ENCODE data around the gene MRPL17. TPM values are rescaled to one million over a fixed set of nuclear protein-coding genes. Genes with fewer than 3 reads are reported as not detected.

MRPL17 gene
- total and polyA plus RNA-seq, 9 of the 15 experiments (the other 6 are each of a cell fraction or from before 2014, with no cell fraction given), result 33.9 to 81.6 (median 43.9) TPM

- H3K4me1 ChIP-seq (replicated peaks in 1 of 2; ENCODE audit: control insufficient read depth in 2 of 2, insufficient read depth in 2 of 2, low read length in 2 of 2), result peaks cover 0 to 18% of the 10 kb centered on the region in 2 experiments; a peak in 3 of 5 replicates
- no peaks in the 10 kb centered on the region for H3K27me3 ChIP-seq (ENCODE audit: control insufficient read depth in 2 of 2, insufficient read depth in 2 of 2, low read length in 2 of 2)
- peak; percentile 79 for FAIRE-seq
- no peaks in the 10 kb centered on the region for H3K9me1 ChIP-seq (ENCODE audit: control insufficient read depth, insufficient read depth, low read length)
- peak; percentile 63 for ATAC-seq
- CTCF ChIA-PET (ENCODE audit: low intra/inter-chr PET ratio), result no interaction called here
- no peak overlapping the region for H3K4me3 ChIP-seq
- DNase-seq (ENCODE audit: extremely low read depth in 1 of 4, low spot score in 3 of 4), result peak in 1 of 4 experiments; percentile 86
- WGBS (ENCODE audit: insufficient coverage, low coverage, missing lambda C conversion rate), result 17% methylated on average over 1 of the region's 1 CpG
- peak overlapping the region; percentile 43; the same call in 2 of the 3 replicates for H3K27ac ChIP-seq (ENCODE audit: extremely low read depth, low read depth, low read length)
- intact Hi-C loops (cut with micrococcal nuclease) (no loop called here), in situ Hi-C loops (cut with MboI) (no loop called here)
- POLR2A ChIA-PET, result interaction anchor here (1.0 to 1.7 kb wide), 2 partner anchors 10 kb away, joined by 3 to 5 read pairs; partner anchors contain the start of gene MRPL17
- H4K20me1 ChIP-seq (replicated peaks; ENCODE audit: control insufficient read depth, insufficient read depth, low read length), result no peaks in the 10 kb centered on the region
- H3K9ac ChIP-seq (ENCODE audit: insufficient read depth in 1 of 2, low read depth in 2 of 2, low read length in 2 of 2), result peak overlapping the region in 1 of 2 experiments; percentile 30; a peak in 1 of 4 replicates
- peaks cover 5% of the 10 kb centered on the region for H3K9me3 ChIP-seq (replicated peaks; ENCODE audit: control insufficient read depth, insufficient read depth, low read depth, low read length)
- H2AFZ ChIP-seq (ENCODE audit: low read depth, low read length), result peak overlapping the region; percentile 43; the same call in 1 of the 2 replicates
- H3K79me2 ChIP-seq (ENCODE audit: control insufficient read depth, insufficient read depth, low read length), result peaks cover 25% of the 10 kb centered on the region
- BruUV-seq (replicated peaks), result no TSS peak
- peak overlapping the region; percentile 20 for H3K4me2 ChIP-seq (ENCODE audit: insufficient read depth, low read length)
- peaks cover 27% of the 10 kb centered on the region for H3K36me3 ChIP-seq (ENCODE audit: control insufficient read depth, insufficient read depth, low read length)
- TF ChIP-seq ZHX1 (conservative IDR thresholded peaks at IDR 0.05; ENCODE audit: low read length), result no peak
- TF ChIP-seq FOSL1 (tag; conservative IDR thresholded peaks at IDR 0.05), result peak; percentile 70
- peak; percentile 58; the same call in 1 of the 2 replicates for TF ChIP-seq PTTG1 (tag; IDR thresholded peaks at IDR 0.05; ENCODE audit: low read depth)
- TF ChIP-seq EP400 (IDR thresholded peaks at IDR 0.05), result peak; percentile 29; the same call in 1 of the 2 replicates
- no peak for TF ChIP-seq CHCHD3 (CRISPR knock-in tag; IDR thresholded peaks at IDR 0.05)
- TF ChIP-seq TEAD1 (CRISPR knock-in tag; IDR thresholded peaks at IDR 0.05), result no peak
- TF ChIP-seq FOXK2 (conservative IDR thresholded peaks at IDR 0.05 in 1 of 2, IDR thresholded peaks at IDR 0.05 in 1 of 2; ENCODE audit: low read depth in 2 of 2), result no peak
- peak; percentile 83 for TF ChIP-seq CREB3 (tag; conservative IDR thresholded peaks at IDR 0.05; ENCODE audit: low read depth)
- no peak for TF ChIP-seq ZNF436 (CRISPR knock-in tag; IDR thresholded peaks at IDR 0.05)
- no peak for TF ChIP-seq SMC3 (conservative IDR thresholded peaks at IDR 0.05; ENCODE audit: insufficient read depth, low read depth, low read length)
- TF ChIP-seq JUN (IDR thresholded peaks at IDR 0.05; ENCODE audit: borderline replicate concordance, low read depth, low read length), result peak; percentile 28; the same call in 1 of the 2 replicates
- TF ChIP-seq JUN (CRISPR knock-in tag; IDR thresholded peaks at IDR 0.05; ENCODE audit: borderline replicate concordance), result no peak
- peak; percentile 89 for TF ChIP-seq ZNF584 (CRISPR knock-in tag; IDR thresholded peaks at IDR 0.05; ENCODE audit: low read depth)
- no peak for TF ChIP-seq FOXA1 (IDR thresholded peaks at IDR 0.05; ENCODE audit: borderline replicate concordance)
- TF ChIP-seq FUS (optimal IDR thresholded peaks at IDR 0.05; ENCODE audit: low read depth, low read length), result no peak
- TF ChIP-seq CEBPG (CRISPR knock-in tag; IDR thresholded peaks at IDR 0.05), result no peak
- no peak for TF ChIP-seq CEBPG (tag; conservative IDR thresholded peaks at IDR 0.05 in 1 of 2, IDR thresholded peaks at IDR 0.05 in 1 of 2)
Measured at GRCh38 chr11:6693342-6694228, 10.4 kb upstream of the MRPL17 start.

All from K562 (cell line).